IPS DF 6.9 (cell line): ENCODE measurements around the gene CFAP97D2.
"Not testable (repeated sequence)": the region's sequence is repeated elsewhere in the genome, so short reads cannot be mapped to it uniquely, and the experiment has no call there.

Experiments used
- DNase-seq: peaks from one replicate; pipeline ENCODE4 v3.0.0-alpha.2; 2013; ENCODE audit warnings: low read depth, low spot score
- H3K27ac ChIP-seq: one replicate; pipeline ENCODE4 v1.5.1; 2013; ENCODE audit warnings: low read length, control low read depth
- H3K27me3 ChIP-seq: 2 replicates; pipeline ENCODE4 v1.6.1; 2013; ENCODE audit warnings: mild to moderate bottlenecking, low read length; ENCODE audit not compliant: control insufficient read depth, insufficient read depth
- H3K36me3 ChIP-seq: 2 replicates; pipeline ENCODE4 v1.6.1; 2013; ENCODE audit warnings: low read length; ENCODE audit not compliant: control insufficient read depth, insufficient read depth
- H3K4me1 ChIP-seq: 2 replicates; pipeline ENCODE4 v1.6.1; 2013; ENCODE audit warnings: low read length; ENCODE audit not compliant: control insufficient read depth, insufficient read depth
- H3K4me3 ChIP-seq: 2 replicates; pipeline ENCODE4 v1.5.1; 2013; ENCODE audit warnings: mild to moderate bottlenecking, low read length
- H3K9me3 ChIP-seq: 2 replicates; pipeline ENCODE4 v1.6.1; 2013; ENCODE audit warnings: low read length, inconsistent platforms; ENCODE audit not compliant: control insufficient read depth, insufficient read depth
- WGBS: extraction: QIAGEN DNeasy Blood & Tissue Kit; methylation state at CpG from one replicate; pipeline ENCODE4 v1.1.7; 2013; ENCODE audit warnings: mixed read lengths, missing lambda C conversion rate; ENCODE audit not compliant: insufficient read length, insufficient coverage; 5-methylcytosine and 5-hydroxymethylcytosine counted together

Gene CFAP97D2

DNA sequence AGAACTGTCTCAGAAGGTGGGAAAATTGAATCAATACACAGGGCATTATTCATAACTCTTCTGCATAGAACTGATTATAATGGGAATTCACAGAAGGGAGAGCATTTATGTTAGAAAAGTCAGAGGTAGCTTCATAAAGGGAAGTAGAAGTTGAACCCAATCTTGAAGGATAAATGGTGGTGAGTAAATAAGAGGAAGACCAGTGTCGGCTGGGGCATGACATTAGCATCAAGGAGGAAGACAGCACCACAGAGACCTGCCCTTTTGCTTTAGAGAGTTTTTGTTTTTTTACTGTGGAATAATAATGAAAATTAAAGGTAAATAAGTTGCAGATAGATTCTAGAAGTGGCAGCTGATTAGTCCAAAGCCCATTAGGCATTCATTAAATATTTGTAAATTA is 77.5 kb downstream of the CFAP97D2 start:
- Histone ChIP-seq H3K36me3 (peaks cover 12% of the 10 kb centered on the region), H3K4me3 (no peak overlapping the region), H3K27me3 (no peaks in the 10 kb centered on the region), H3K27ac (no peak overlapping the region), H3K9me3 (no peaks in the 10 kb centered on the region), H3K4me1 (no peaks in the 10 kb centered on the region)
- no peak for DNase-seq
- WGBS = no CpG with 5 or more reads among the region's 1 CpG

DNA sequence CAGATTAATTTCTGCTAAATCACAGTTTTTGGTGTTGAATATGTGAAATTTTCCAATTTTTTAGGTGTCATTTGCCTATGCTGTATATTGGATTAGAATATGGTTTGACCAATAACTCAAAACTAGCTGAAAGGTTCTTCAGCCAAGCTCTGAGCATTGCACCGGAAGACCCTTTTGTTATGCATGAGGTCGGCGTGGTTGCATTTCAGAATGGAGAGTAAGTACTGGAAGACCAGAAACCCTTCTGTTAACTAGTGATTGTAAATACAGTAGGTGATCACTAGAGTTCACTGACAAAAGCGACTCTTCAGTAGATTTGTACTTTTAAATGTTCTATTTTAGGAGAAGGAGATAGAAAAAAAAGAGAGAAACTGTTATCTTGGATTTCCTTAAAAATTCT is 78.0 kb downstream of the CFAP97D2 start:
- no CpG with 5 or more reads among the region's 4 CpGs for WGBS
- Histone ChIP-seq H3K27ac (no peak overlapping the region), H3K27me3 (no peaks in the 10 kb centered on the region), H3K4me3 (no peak overlapping the region), H3K36me3 (peaks cover 12% of the 10 kb centered on the region), H3K9me3 (no peaks in the 10 kb centered on the region), H3K4me1 (no peaks in the 10 kb centered on the region)
- no peak for DNase-seq

DNA sequence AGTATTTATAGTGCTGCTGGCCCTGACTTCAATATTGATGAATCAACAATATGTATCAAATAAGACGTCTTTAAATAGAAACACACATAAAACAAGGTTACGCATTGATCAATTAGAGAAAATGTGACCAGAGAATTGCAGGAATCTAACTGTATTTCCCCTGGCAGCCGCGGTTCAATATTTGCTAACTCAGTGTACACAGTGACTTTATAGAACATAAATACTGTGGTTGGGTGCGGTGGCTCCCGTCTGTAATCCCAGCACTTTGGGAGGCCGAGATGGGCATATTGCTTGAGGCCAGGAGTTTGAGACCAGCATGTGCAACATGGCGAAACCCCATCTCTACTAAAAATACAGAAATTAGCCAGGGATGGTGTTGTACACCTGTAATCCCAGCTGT is 79.5 kb downstream of the CFAP97D2 start:
- no peaks in the 10 kb centered on the region for H3K4me1 ChIP-seq
- peaks cover 20% of the 10 kb centered on the region for H3K36me3 ChIP-seq
- H3K27me3 ChIP-seq = no peaks in the 10 kb centered on the region
- no CpG with 5 or more reads among the region's 8 CpGs for WGBS
- no peak for DNase-seq
- no peak overlapping the region for H3K27ac ChIP-seq
- H3K4me3 ChIP-seq = no peak overlapping the region
- H3K9me3 ChIP-seq = no peaks in the 10 kb centered on the region

DNA sequence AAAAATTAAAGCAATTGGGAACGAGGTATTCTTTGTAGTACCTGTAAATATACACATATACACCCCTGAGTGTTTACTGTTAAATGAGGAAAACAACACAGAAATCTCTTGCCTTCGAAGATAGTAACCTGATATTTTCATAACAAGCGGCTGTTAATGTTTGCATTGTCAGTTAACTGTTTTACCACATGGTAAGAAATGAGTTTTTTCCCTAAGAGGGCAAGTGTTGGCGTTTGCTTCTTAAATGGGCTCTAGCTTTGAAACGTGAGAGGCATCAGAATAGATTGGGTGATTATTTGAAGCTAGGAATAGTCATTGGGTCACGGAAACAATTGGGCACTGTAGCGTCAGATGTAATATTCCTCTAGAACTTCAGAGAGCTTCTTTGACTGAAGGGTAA is 80.3 kb downstream of the CFAP97D2 start:
- H3K4me1 ChIP-seq = no peaks in the 10 kb centered on the region
- no peaks in the 10 kb centered on the region for H3K27me3 ChIP-seq
- DNase-seq = no peak
- H3K9me3 ChIP-seq = no peaks in the 10 kb centered on the region
- no peak overlapping the region for H3K27ac ChIP-seq
- H3K4me3 ChIP-seq = no peak overlapping the region
- peaks cover 22% of the 10 kb centered on the region for H3K36me3 ChIP-seq
- no CpG with 5 or more reads among the region's 7 CpGs for WGBS

DNA sequence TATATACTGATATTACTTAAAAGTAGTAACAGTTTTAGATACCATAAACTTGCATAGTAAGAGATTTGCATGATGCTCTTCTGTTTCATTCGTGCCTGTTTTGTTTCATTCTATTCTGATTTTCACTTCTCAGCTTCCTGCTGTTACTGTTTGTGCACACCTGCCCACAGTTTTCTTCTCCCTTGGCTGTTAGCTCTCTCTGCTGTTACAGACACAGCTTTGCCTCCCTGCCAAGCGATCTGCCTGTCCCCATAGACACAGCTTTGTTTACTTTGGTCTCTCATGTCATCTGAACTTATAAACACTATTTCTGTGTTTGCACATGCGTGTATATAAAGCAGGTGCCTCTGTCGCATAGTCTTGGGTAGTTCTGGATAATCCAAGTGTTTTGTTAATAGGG is 80.9 kb downstream of the CFAP97D2 start:
- Histone ChIP-seq H3K9me3 (no peaks in the 10 kb centered on the region), H3K4me3 (no peak overlapping the region), H3K27ac (no peak overlapping the region), H3K36me3 (peaks cover 23% of the 10 kb centered on the region), H3K4me1 (no peaks in the 10 kb centered on the region), H3K27me3 (no peaks in the 10 kb centered on the region)
- DNase-seq = no peak
- WGBS = no CpG with 5 or more reads among the region's 4 CpGs

DNA sequence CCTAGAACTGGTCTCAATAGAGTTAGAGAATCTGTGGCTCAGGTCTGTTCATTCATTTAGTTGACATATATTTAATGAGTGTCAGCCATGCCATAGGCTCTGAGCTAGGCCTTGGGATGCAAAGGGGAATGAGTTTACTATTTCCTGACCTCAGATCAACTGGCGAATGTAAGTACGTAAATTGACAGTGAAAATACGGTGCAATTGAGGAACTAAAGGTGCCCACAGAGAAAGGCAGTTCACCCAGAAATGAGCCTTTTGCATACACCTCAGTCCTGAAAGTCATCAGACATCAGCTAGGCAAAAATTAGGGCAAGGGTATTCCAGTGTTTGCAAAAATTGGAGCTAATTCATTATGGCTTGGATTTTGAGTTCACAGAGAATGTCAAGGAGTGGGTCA is 81.8 kb downstream of the CFAP97D2 start:
- H3K4me3 ChIP-seq = no peak overlapping the region
- no peak for DNase-seq
- H3K4me1 ChIP-seq = no peaks in the 10 kb centered on the region
- peaks cover 25% of the 10 kb centered on the region for H3K36me3 ChIP-seq
- H3K27ac ChIP-seq = no peak overlapping the region
- H3K27me3 ChIP-seq = no peaks in the 10 kb centered on the region
- no CpG with 5 or more reads among the region's 3 CpGs for WGBS
- H3K9me3 ChIP-seq = no peaks in the 10 kb centered on the region

DNA sequence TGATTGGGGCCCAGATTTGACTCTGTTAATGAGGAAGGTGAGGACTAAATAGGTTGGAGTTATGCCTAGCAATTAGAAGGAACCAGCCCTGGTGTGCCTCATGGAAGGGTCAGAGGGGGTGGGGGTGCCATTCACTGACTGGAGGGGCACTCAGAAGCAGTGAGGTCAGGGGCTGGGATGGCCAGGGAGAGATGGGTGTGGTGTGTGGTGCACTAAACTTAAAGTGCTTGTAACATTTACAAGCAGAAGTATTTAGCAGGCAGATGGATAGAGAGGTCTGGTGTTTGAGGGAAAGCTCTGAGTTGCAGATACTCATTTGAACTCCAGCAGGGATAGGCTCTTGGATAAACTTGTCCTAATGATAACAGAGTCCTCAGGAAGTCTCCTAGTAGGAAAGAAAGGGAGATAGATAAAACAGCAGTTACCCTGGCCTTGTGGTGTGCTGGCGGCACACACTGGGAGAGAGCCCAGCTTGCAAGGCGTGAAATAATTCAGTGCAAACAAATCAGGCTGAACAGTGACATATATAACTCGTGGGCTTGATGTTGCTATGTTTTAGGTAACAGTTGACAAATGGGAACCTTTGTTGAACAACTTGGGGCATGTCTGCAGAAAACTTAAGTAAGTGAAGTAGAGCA is 82.4 kb downstream of the CFAP97D2 start:
- Histone ChIP-seq H3K36me3 (peaks cover 25% of the 10 kb centered on the region), H3K9me3 (no peaks in the 10 kb centered on the region), H3K4me3 (no peak overlapping the region), H3K27ac (no peak overlapping the region), H3K4me1 (no peaks in the 10 kb centered on the region), H3K27me3 (no peaks in the 10 kb centered on the region)
- no CpG with 5 or more reads among the region's 3 CpGs for WGBS
- no peak for DNase-seq

DNA sequence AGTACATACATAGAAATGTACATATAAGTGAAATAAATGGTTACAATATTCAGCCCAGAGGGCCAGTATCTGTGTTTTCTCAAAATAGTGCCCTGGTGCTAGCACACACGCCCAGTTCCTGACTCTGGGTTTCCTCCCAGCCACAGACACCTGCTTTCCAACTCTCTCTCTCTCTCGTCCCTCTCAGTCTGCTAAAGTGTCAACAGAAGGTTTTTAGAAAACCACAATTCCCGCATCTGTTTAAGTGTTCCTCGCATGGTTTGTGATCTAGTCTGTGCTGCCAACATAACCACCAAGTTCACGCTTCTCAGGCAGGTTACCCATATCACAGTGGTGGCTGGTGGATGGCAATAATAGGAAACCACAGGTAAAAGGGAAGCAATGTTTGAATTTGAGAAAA is 84.5 kb downstream of the CFAP97D2 start:
- H3K27me3 ChIP-seq = no peaks in the 10 kb centered on the region
- H3K9me3 ChIP-seq = no peaks in the 10 kb centered on the region
- H3K36me3 ChIP-seq = peaks cover 26% of the 10 kb centered on the region
- H3K4me3 ChIP-seq = no peak overlapping the region
- no peak overlapping the region for H3K27ac ChIP-seq
- WGBS = no CpG with 5 or more reads among the region's 5 CpGs
- no peak for DNase-seq
- no peaks in the 10 kb centered on the region for H3K4me1 ChIP-seq

DNA sequence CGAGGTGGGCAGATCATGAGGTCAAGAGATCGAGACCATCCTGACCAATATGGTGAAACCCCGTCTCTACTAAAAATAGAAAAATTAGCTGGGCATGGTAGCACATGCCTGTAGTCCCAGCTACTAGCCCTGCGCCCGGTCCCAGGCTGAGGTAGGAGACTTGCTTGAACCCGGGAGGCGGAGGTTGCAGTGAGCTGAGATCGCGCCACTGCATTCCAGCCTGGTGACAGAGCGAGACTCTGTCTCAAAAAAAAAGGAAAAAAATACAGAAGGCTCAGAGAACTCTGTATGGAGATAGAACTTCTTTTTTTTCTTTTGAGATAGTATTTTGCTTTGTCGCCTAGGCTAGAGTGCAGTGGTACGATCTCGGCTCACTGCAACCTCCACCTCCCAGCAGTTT is 85.3 kb downstream of the CFAP97D2 start:
- H3K9me3 ChIP-seq, H3K4me1 ChIP-seq, H3K27ac ChIP-seq, H3K27me3 ChIP-seq, H3K4me3 ChIP-seq, DNase-seq: not testable (repeated sequence)
- H3K36me3 ChIP-seq = peaks cover 26% of the 10 kb centered on the region
- WGBS = no CpG with 5 or more reads among the region's 13 CpGs

DNA sequence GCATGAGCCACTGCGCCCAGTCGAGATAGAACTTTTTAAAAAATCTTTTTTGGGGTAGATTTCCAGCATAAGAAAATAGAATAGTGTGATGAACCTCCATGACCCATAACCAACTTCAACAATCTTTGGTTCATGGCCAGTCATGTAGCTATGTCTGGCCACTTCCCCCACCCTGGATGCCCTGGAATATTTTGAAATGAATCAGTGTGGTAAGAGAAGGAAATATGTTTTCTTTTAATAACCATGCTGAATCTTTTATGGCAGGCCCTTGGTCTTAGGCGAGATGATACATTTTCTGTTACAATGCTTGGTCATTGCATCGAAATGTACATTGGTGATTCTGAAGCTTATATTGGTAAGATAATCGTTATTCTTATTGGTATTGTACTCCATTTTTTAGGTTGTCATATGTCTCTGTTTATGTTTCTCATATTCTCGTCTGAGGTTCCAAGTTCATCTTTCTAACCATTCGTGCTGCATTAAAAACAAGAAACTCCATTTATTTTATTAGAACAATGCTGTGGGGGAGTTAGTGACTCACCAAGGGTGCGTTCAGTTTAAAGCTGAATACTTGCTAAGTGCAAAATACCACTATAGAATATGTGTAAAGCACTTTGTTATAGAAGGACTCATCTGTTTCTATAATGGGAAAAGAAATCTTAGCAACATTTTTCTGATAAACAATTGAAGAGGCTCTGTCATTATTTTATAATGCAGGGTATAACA is 86.0 kb downstream of the CFAP97D2 start:
- no peaks in the 10 kb centered on the region for H3K27me3 ChIP-seq
- H3K36me3 ChIP-seq = peaks cover 23% of the 10 kb centered on the region
- DNase-seq = no peak
- H3K27ac ChIP-seq = no peak overlapping the region
- no peaks in the 10 kb centered on the region for H3K9me3 ChIP-seq
- no CpG with 5 or more reads among the region's 8 CpGs for WGBS
- H3K4me1 ChIP-seq = no peaks in the 10 kb centered on the region
- no peak overlapping the region for H3K4me3 ChIP-seq

DNA sequence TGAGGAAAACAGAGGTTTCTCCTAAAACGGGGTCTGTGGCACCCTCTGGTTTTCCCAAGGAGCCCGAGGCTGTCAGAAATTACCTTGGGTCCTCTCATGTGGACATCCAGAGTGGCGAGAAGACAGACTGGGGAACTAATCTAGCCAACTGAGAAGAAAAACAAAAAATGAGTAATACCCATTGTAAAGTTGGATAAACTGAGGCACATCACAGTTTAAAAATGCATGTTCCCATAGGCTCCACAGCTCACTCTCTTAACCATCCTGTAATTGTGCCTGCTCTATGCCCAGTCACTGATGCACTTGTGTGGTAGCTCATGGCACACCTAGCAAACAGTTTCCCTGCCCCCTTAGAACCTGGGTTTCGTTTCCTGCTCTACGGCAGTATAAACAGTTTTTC is 87.2 kb downstream of the CFAP97D2 start:
- WGBS = no CpG with 5 or more reads among the region's 5 CpGs
- Histone ChIP-seq H3K9me3 (no peaks in the 10 kb centered on the region), H3K36me3 (peaks cover 17% of the 10 kb centered on the region; the same call in 1 of the 2 replicates), H3K4me3 (no peak overlapping the region), H3K27ac (no peak overlapping the region), H3K4me1 (no peaks in the 10 kb centered on the region), H3K27me3 (no peaks in the 10 kb centered on the region)
- no peak for DNase-seq
